Transverse colon (tissue), 4 donors: ENCODE data around the gene UBN2.

Experiments
- CTCF ChIP-seq, 5 experiments: fragments of 200-600 bp in 3 of 5; fragments of 450-650 bp in 2 of 5; sonication (generic) in 3 of 5; IDR thresholded peaks; 1 replicate in 2 of 5; 2 replicates in 3 of 5; pipeline ENCODE4 v1.5.1; 2016 to 2017; ENCODE audit warnings: antibody characterized with exemption in 5 of 5, inconsistent platforms in 3 of 5, mild to moderate bottlenecking in 2 of 5, moderate library complexity in 1 of 5
- EP300 ChIP-seq: sonication (generic); formaldehyde crosslinking; IDR thresholded peaks from one replicate; pipeline ENCODE4 v1.6.1; 2017; ENCODE audit warnings: antibody characterized with exemption, low read depth
- POLR2A ChIP-seq: fragments of 450-650 bp; IDR thresholded peaks from one replicate; pipeline ENCODE4 v1.6.1; 2016; ENCODE audit warnings: antibody characterized with exemption, mild to moderate bottlenecking, moderate library complexity
- POLR2AphosphoS5 ChIP-seq, 3 donors: sonication (generic); formaldehyde crosslinking; IDR thresholded peaks; one replicate each; pipeline ENCODE4 v1.6.1; 2016; ENCODE audit warnings: antibody characterized with exemption in 3 of 3

- no peak for TF ChIP-seq POLR2AphosphoS5 (IDR thresholded peaks at IDR 0.05)
- no peak for TF ChIP-seq CTCF (IDR thresholded peaks at IDR 0.05)
- no peak for TF ChIP-seq POLR2A
- TF ChIP-seq EP300 = no peak
These were observed 97.3 kb downstream of the UBN2 start for GRCh38 chr7:139328375-139328774.
